K562 (cell line): ENCODE data around the gene ELF5. TPM values are rescaled to one million over a fixed set of nuclear protein-coding genes. Genes with fewer than 3 reads are reported as not detected.

Experiments
- ATAC-seq: fragments of 200-7000 bp; cut with Tn5 transposase; 3 replicates; pipeline ENCODE4 v1.9.1; 2020; ENCODE audit warnings: moderate library complexity
- BruUV-seq: library from RNA; stranded (reverse); fragments of 400-500 nt; replicated peaks from 2 replicates; lab custom pipeline; 2021; lab: Mats Ljungman, UMichigan
- CTCF ChIA-PET: fragments of 300-600 bp; formaldehyde crosslinking; extraction: SDS; loops from one replicate; lab custom pipeline; 2021; ENCODE audit warnings: low intra/inter-chr PET ratio; lab: Yijun Ruan, JAX
- POLR2A ChIA-PET: fragments of 300-600, 350-650 bp; sonication (Branson Sonifier 250); formaldehyde crosslinking; extraction: SDS; loops from one replicate; lab custom pipeline; 2021; ENCODE audit warnings: antibody characterized with exemption, inconsistent platforms; lab: Yijun Ruan, JAX
- DNase-seq, 4 experiments: peaks; one replicate each; pipeline versions ENCODE4 v3.0.0 to v3.0.0-alpha.2; 2011 to 2018; ENCODE audit warnings: low spot score in 3 of 4, mixed read lengths in 3 of 4; ENCODE audit errors: extremely low read depth in 1 of 4
- FAIRE-seq: peaks from 2 replicates; lab custom pipeline; 2011; peaks lifted over from hg19 to GRCh38; lab: Jason Lieb, UNC
- H2AFZ ChIP-seq: 2 replicates; pipeline ENCODE4 v1.6.0; 2011; ENCODE audit warnings: low read depth, low read length, control low read depth, inconsistent platforms
- H3K27ac ChIP-seq: fragments of 200-600 bp; 3 replicates; pipeline ENCODE4 v1.8.0; 2011; ENCODE audit warnings: low read depth, mild to moderate bottlenecking, control low read depth, inconsistent platforms, low read length, moderate library complexity, mixed read lengths; ENCODE audit errors: extremely low read depth
- H3K27me3 ChIP-seq, 2 experiments: fragments of 300-600 bp in 1 of 2; 2 replicates in 1 of 2; 3 replicates in 1 of 2; pipeline versions ENCODE4 v1.6.0 to v1.8.0; 2011; ENCODE audit warnings: inconsistent platforms in 2 of 2, low read length in 2 of 2, mild to moderate bottlenecking in 1 of 2, mixed read lengths in 1 of 2, moderate library complexity in 1 of 2; ENCODE audit not compliant: control insufficient read depth in 2 of 2, insufficient read depth in 2 of 2
- H3K36me3 ChIP-seq: fragments of 300-600 bp; 3 replicates; pipeline ENCODE4 v1.8.0; 2011; ENCODE audit warnings: mild to moderate bottlenecking, low read length, inconsistent platforms; ENCODE audit not compliant: control insufficient read depth, insufficient read depth
- H3K4me1 ChIP-seq, 2 experiments: fragments of 200-600 bp in 1 of 2; replicated peaks in 1 of 2; 2 replicates in 1 of 2; 3 replicates in 1 of 2; pipeline versions ENCODE4 v1.5.1 to v1.8.0; 2011; ENCODE audit warnings: inconsistent platforms in 2 of 2, low read length in 2 of 2, mild to moderate bottlenecking in 1 of 2, mixed read lengths in 1 of 2, moderate library complexity in 1 of 2; ENCODE audit not compliant: control insufficient read depth in 2 of 2, insufficient read depth in 2 of 2
- H3K4me2 ChIP-seq: 2 replicates; pipeline ENCODE4 v1.6.1; 2011; ENCODE audit warnings: low read length, control low read depth, inconsistent platforms, mixed read lengths; ENCODE audit not compliant: insufficient read depth
- H3K4me3 ChIP-seq: fragments of 200-600 bp; sonication (generic), shearing (Covaris generic); 2 replicates; pipeline ENCODE4 v1.5.1; 2016; ENCODE audit warnings: control low read depth, inconsistent platforms
- H3K79me2 ChIP-seq: fragments of 200-600 bp; 3 replicates; pipeline ENCODE4 v1.8.0; 2011; ENCODE audit warnings: low read length, inconsistent platforms; ENCODE audit not compliant: control insufficient read depth, insufficient read depth
- H3K9ac ChIP-seq, 2 experiments: 2 replicates each; pipeline versions ENCODE4 v1.6.0 to v1.6.1; 2011; ENCODE audit warnings: low read depth in 2 of 2, low read length in 2 of 2, control low read depth in 1 of 2, inconsistent platforms in 1 of 2, mild to moderate bottlenecking in 1 of 2, mixed read lengths in 1 of 2; ENCODE audit not compliant: insufficient read depth in 1 of 2
- H3K9me1 ChIP-seq: one replicate; pipeline ENCODE4 v1.6.0; 2011; ENCODE audit warnings: inconsistent platforms, mild to moderate bottlenecking, low read length, moderate library complexity; ENCODE audit not compliant: control insufficient read depth, insufficient read depth
- H3K9me3 ChIP-seq: replicated peaks from 2 replicates; pipeline ENCODE4 v1.5.1; 2011; ENCODE audit warnings: low read depth, low read length, inconsistent platforms; ENCODE audit not compliant: control insufficient read depth, insufficient read depth
- H4K20me1 ChIP-seq: replicated peaks from 2 replicates; pipeline ENCODE4 v1.6.1; 2011; ENCODE audit warnings: low read length, inconsistent platforms, mixed read lengths; ENCODE audit not compliant: control insufficient read depth, insufficient read depth
- EGR1 ChIP-seq: fragments of 450-650 bp; conservative IDR thresholded peaks from 2 replicates; pipeline ENCODE4 v1.6.1; 2017; ENCODE audit warnings: mild to moderate bottlenecking
- ELF2 ChIP-seq: fragments of 250-450 bp; sonication (Bioruptor Pico); IDR thresholded peaks from 2 replicates; pipeline ENCODE4 v1.5.0; 2021; ENCODE audit warnings: mild to moderate bottlenecking
- ESRRB ChIP-seq: fragments of 250-450 bp; sonication (Bioruptor Pico); IDR thresholded peaks from 2 replicates; pipeline ENCODE4 v1.5.0; 2020; ENCODE audit warnings: mild to moderate bottlenecking, moderate library complexity, borderline replicate concordance
- HDAC2 ChIP-seq: fragments of 450-650 bp; IDR thresholded peaks from 2 replicates; pipeline ENCODE4 v1.6.1; 2016; ENCODE audit warnings: mild to moderate bottlenecking
- HMG20B ChIP-seq: fragments of 250-450 bp; sonication (Bioruptor Pico); IDR thresholded peaks from 2 replicates; pipeline ENCODE4 v1.5.0; 2021; ENCODE audit warnings: mild to moderate bottlenecking
- HMGXB4 ChIP-seq: sonication (generic); formaldehyde crosslinking; IDR thresholded peaks from 2 replicates; pipeline ENCODE4 v1.8.1; 2023; ENCODE audit warnings: mild to moderate bottlenecking, missing genetic modification reagents
- MAFG ChIP-seq: fragments of 450-650 bp; conservative IDR thresholded peaks from 2 replicates; pipeline ENCODE4 v1.6.1; 2016; ENCODE audit warnings: missing genetic modification characterization, missing compliant biosample characterization
- RBM14 ChIP-seq: fragments of 200-400 bp; formaldehyde crosslinking; IDR thresholded peaks from 2 replicates; pipeline ENCODE4 v1.6.1; 2018; ENCODE audit warnings: low read depth, mild to moderate bottlenecking, low read length, moderate library complexity, borderline replicate concordance; ENCODE audit not compliant: insufficient read depth
- RBM22 ChIP-seq: fragments of 200-400 bp; formaldehyde crosslinking; IDR thresholded peaks from 2 replicates; pipeline ENCODE4 v1.6.1; 2018; ENCODE audit warnings: low read length, low read depth; ENCODE audit not compliant: poor library complexity, severe bottlenecking
- RFX5 ChIP-seq: IDR thresholded peaks from 2 replicates; pipeline ENCODE4 v1.6.1; 2011; ENCODE audit warnings: low read depth, mild to moderate bottlenecking, improper control_type of control experiment, low read length
- SP1 ChIP-seq: sonication (generic); formaldehyde crosslinking; IDR thresholded peaks from 2 replicates; pipeline ENCODE4 v1.8.1; 2022; ENCODE audit warnings: mild to moderate bottlenecking, missing genetic modification reagents
- YY1 ChIP-seq, 3 experiments: IDR thresholded peaks; 2 replicates each; pipeline ENCODE4 v1.6.1; 2011; ENCODE audit warnings: low read length in 2 of 3, mild to moderate bottlenecking in 2 of 3, moderate library complexity in 2 of 3, borderline replicate concordance in 1 of 3, control low read depth in 1 of 3, low read depth in 1 of 3; ENCODE audit not compliant: insufficient read depth in 3 of 3, insufficient replicate concordance in 2 of 3, control insufficient read depth in 1 of 3, insufficient read length in 1 of 3; ENCODE audit errors: extremely low read depth in 1 of 3
- ZNF184 ChIP-seq: sonication (generic); formaldehyde crosslinking; IDR thresholded peaks from 2 replicates; pipeline ENCODE4 v1.5.0; 2020; ENCODE audit warnings: missing genetic modification reagents
- ZNF212 ChIP-seq: fragments of 450-650 bp; formaldehyde crosslinking; IDR thresholded peaks from 2 replicates; pipeline ENCODE4 v1.4.0; 2020; ENCODE audit warnings: mild to moderate bottlenecking
- WGBS: fragments of 100-300 bp; shearing (Covaris generic); methylation state at CpG from one replicate; pipeline ENCODE4 v1.1.6; 2016; ENCODE audit warnings: low coverage, mixed read lengths; ENCODE audit not compliant: insufficient coverage; ENCODE audit errors: missing lambda C conversion rate; 5-methylcytosine and 5-hydroxymethylcytosine counted together
- in situ Hi-C: fragments of 300-500 bp; cut with MboI; formaldehyde crosslinking; loops from 4 replicates; pipeline ENCODE4 v1.15.0; 2018; ENCODE audit warnings: inconsistent platforms, mixed read lengths
- intact Hi-C: fragments of 100-400 bp; cut with micrococcal nuclease; formaldehyde crosslinking; loops from 2 replicates; pipeline ENCODE4 v1.14.2; 2022
- polyA plus RNA-seq, 8 experiments: library from polyadenylated mRNA; depleted of rRNA in 4 of 8; stranded (reverse) in 5 of 8; unstranded in 3 of 8; fragments of >200 nt; fragmentation: Nextera tagmentation in 2 of 8; fragmentation: Illumina TruSeq in 1 of 8; extraction: Ambion mirVana in 2 of 8; extraction: Trizol in 1 of 8; gene quantifications; 2 replicates each; pipeline versions ENCODE4 v1.2.1 to v1.2.3, GENCODE V29; 2011 to 2014; ENCODE audit warnings: inconsistent platforms in 1 of 8, missing spikeins in 1 of 8
- total RNA-seq, 7 experiments: library from RNA; depleted of rRNA in 6 of 7; stranded (reverse); fragments of >200 nt in 6 of 7; fragmentation: Illumina TruSeq in 2 of 7; extraction: Trizol in 2 of 7; gene quantifications; 2 replicates each; pipeline versions ENCODE4 v1.2.1 to v1.2.3, GENCODE V29; 2011 to 2021; ENCODE audit warnings: low replicate concordance in 1 of 7

The ELF5 gene
- total and polyA plus RNA-seq, 9 of the 15 experiments (the other 6 are each of a cell fraction or from before 2014, with no cell fraction given) = not detected

- intact Hi-C loops (no loop called here), in situ Hi-C loops (no loop called here)
- H2AFZ ChIP-seq = no peak overlapping the region
- ATAC-seq = no peak
- POLR2A ChIA-PET = no interaction called here
- H3K27ac ChIP-seq = no peak overlapping the region
- TF ChIP-seq MAFG (tag) (no peak), RFX5 (no peak), ZNF184 (CRISPR knock-in tag) (no peak), HMG20B (no peak), ZNF212 (CRISPR knock-in tag) (no peak), YY1 (IDR thresholded peaks at IDR 0.05; ENCODE audit: borderline replicate concordance in 1 of 3, control insufficient read depth in 1 of 3, extremely low read depth in 1 of 3, insufficient read depth in 3 of 3, insufficient read length in 1 of 3, insufficient replicate concordance in 2 of 3, low read depth in 1 of 3, low read length in 2 of 3) (no peak)
- TF ChIP-seq, all 486 proteins: peak for 0
- Histone ChIP-seq H3K9me1 (no peaks in the 10 kb centered on the region), H3K4me2 (no peak overlapping the region), H3K27me3 (peaks cover 7 to 14% of the 10 kb centered on the region in 2 experiments; a peak in 2 of 5 replicates), H3K4me3 (no peak overlapping the region), H3K9ac (no peak overlapping the region), H3K36me3 (no peaks in the 10 kb centered on the region), H3K79me2 (no peaks in the 10 kb centered on the region), H3K4me1 (no peaks in the 10 kb centered on the region), H3K9me3 (no peaks in the 10 kb centered on the region), H4K20me1 (no peaks in the 10 kb centered on the region)
- 0% methylated on average over 4 of the region's 4 CpGs for WGBS
- FAIRE-seq = no peak
- BruUV-seq = no TSS peak
- no peak for DNase-seq
- CTCF ChIA-PET = no interaction called here
Observed at GRCh38 chr11:34560511-34560910, 46.9 kb upstream of the ELF5 start.

- no peak for DNase-seq
- FAIRE-seq = no peak
- H3K9ac ChIP-seq = no peak overlapping the region
- POLR2A ChIA-PET = interaction anchor here (0.8 to 1.4 kb wide), 3 partner anchors 10 to 354 kb away, joined by 3 read pairs; no protein-coding TSS in a partner anchor
- H3K36me3 ChIP-seq = no peaks in the 10 kb centered on the region
- H4K20me1 ChIP-seq = no peaks in the 10 kb centered on the region
- no peaks in the 10 kb centered on the region for H3K9me1 ChIP-seq
- no peak overlapping the region for H2AFZ ChIP-seq
- in situ Hi-C loops = no loop called here
- H3K79me2 ChIP-seq = no peaks in the 10 kb centered on the region
- WGBS = 0% methylated on average over 4 of the region's 4 CpGs
- BruUV-seq = no TSS peak
- CTCF ChIA-PET = no interaction called here
- no peak overlapping the region for H3K4me3 ChIP-seq
- ATAC-seq = no peak
- TF ChIP-seq EGR1 (peak; percentile 34; the same call in 1 of the 2 replicates), RBM22 (no peak), HMGXB4 (CRISPR knock-in tag) (no peak), SP1 (no peak), HDAC2 (no peak), RBM14 (no peak), ESRRB (CRISPR knock-in tag) (no peak), ELF2 (CRISPR knock-in tag) (no peak)
- H3K4me2 ChIP-seq = no peak overlapping the region
- no peak overlapping the region for H3K27ac ChIP-seq
- H3K4me1 ChIP-seq = no peaks in the 10 kb centered on the region
- no peaks in the 10 kb centered on the region for H3K9me3 ChIP-seq
- intact Hi-C loops = no loop called here
- H3K27me3 ChIP-seq = peaks cover 12 to 17% of the 10 kb centered on the region in 2 experiments; a peak in 3 of 5 replicates
Observed at GRCh38 chr11:34558673-34559072, 45.1 kb upstream of the ELF5 start.
